GM12878 (cell line): Measurements from ENCODE around the gene NR3C1. TPM values are rescaled to one million over a fixed set of nuclear protein-coding genes. Genes with fewer than 3 reads are reported as not detected.

Experiments used
- ATAC-seq: fragments of 200-7000 bp; cut with Tn5 transposase; 3 replicates; pipeline ENCODE4 v1.9.1; 2020; ENCODE audit warnings: mild to moderate bottlenecking, moderate library complexity
- BruUV-seq: library from RNA; stranded (reverse); fragments of 400-500 nt; replicated peaks from 2 replicates; lab custom pipeline; 2021; lab: Mats Ljungman, UMichigan
- CTCF ChIA-PET: fragments of 300-600 bp; sonication (Branson Sonifier 250); formaldehyde crosslinking; extraction: SDS; loops from one replicate; lab custom pipeline; 2021; ENCODE audit warnings: inconsistent platforms; lab: Yijun Ruan, JAX
- POLR2A ChIA-PET: fragments of 350-600 bp; formaldehyde crosslinking; extraction: SDS; loops from one replicate; lab custom pipeline; 2021; ENCODE audit warnings: inconsistent platforms; lab: Charles Lee
- RAD21 ChIA-PET: fragments of 300-600 bp; sonication (Branson Sonifier 250); formaldehyde crosslinking; loops from one replicate; lab custom pipeline; 2023; ENCODE audit warnings: antibody characterized with exemption; ENCODE audit not compliant: unreplicated experiment; lab: Charles Lee
- SMC1A ChIA-PET: fragments of 300-600 bp; sonication (Branson Sonifier 250); formaldehyde crosslinking; loops from one replicate; lab custom pipeline; 2023; ENCODE audit not compliant: unreplicated experiment, uncharacterized antibody; lab: Charles Lee
- DNase-seq: peaks from one replicate; pipeline ENCODE4 v3.0.0-alpha.2; 2011; ENCODE audit warnings: low read depth, low spot score
- FAIRE-seq: peaks from 3 replicates; lab custom pipeline; 2011; peaks lifted over from hg19 to GRCh38; lab: Jason Lieb, UNC
- H2AFZ ChIP-seq: 2 replicates; pipeline ENCODE4 v1.6.0; 2011; ENCODE audit warnings: low read depth, low read length, control low read depth; ENCODE audit not compliant: control insufficient read depth
- H3K27ac ChIP-seq: 2 replicates; pipeline ENCODE4 v1.5.1; 2011; ENCODE audit warnings: control low read depth; ENCODE audit not compliant: control insufficient read depth, insufficient read depth
- H3K27me3 ChIP-seq, 2 experiments: replicated peaks in 1 of 2; 2 replicates each; pipeline versions ENCODE4 v1.6.0 to v1.6.1; 2011; ENCODE audit warnings: low read length in 1 of 2; ENCODE audit not compliant: control insufficient read depth in 2 of 2, insufficient read depth in 2 of 2
- H3K36me3 ChIP-seq, 2 experiments: 2 replicates each; pipeline ENCODE4 v1.5.1; 2011; ENCODE audit warnings: low read length in 1 of 2; ENCODE audit not compliant: control insufficient read depth in 2 of 2, insufficient read depth in 2 of 2
- H3K4me1 ChIP-seq: 2 replicates; pipeline ENCODE4 v1.6.1; 2011; ENCODE audit warnings: mild to moderate bottlenecking, low read length, moderate library complexity, mixed read lengths; ENCODE audit not compliant: control insufficient read depth, insufficient read depth
- H3K4me2 ChIP-seq: 2 replicates; pipeline ENCODE4 v1.6.0; 2011; ENCODE audit warnings: control low read depth; ENCODE audit not compliant: control insufficient read depth, insufficient read depth
- H3K4me3 ChIP-seq: fragments of 200-600 bp; sonication (generic); 2 replicates; pipeline ENCODE4 v1.5.1; 2016
- H3K79me2 ChIP-seq: 2 replicates; pipeline ENCODE4 v1.6.0; 2011; ENCODE audit warnings: low read length; ENCODE audit not compliant: control insufficient read depth, insufficient read depth
- H3K9ac ChIP-seq: 2 replicates; pipeline ENCODE4 v1.8.0; 2011; ENCODE audit warnings: low read length, control low read depth, mixed read lengths; ENCODE audit not compliant: control insufficient read depth, insufficient read depth
- H3K9me3 ChIP-seq: replicated peaks from 3 replicates; pipeline ENCODE4 v1.5.1; 2011; ENCODE audit warnings: mild to moderate bottlenecking, low read length; ENCODE audit not compliant: control insufficient read depth, insufficient read depth
- H4K20me1 ChIP-seq: 2 replicates; pipeline ENCODE4 v1.6.0; 2011; ENCODE audit not compliant: control insufficient read depth, insufficient read depth
- GABPA ChIP-seq: IDR thresholded peaks from 2 replicates; pipeline ENCODE4 v1.6.1; 2014; ENCODE audit warnings: antibody characterized with exemption, low read depth, mild to moderate bottlenecking, inconsistent platforms
- NR2C2 ChIP-seq: IDR thresholded peaks from 2 replicates; pipeline ENCODE4 v1.6.1; 2011; ENCODE audit warnings: borderline replicate concordance, low read depth; ENCODE audit not compliant: control insufficient read depth, insufficient read length
- PAX5 ChIP-seq: IDR thresholded peaks from 2 replicates; pipeline ENCODE4 v1.6.1; 2011; ENCODE audit warnings: low read depth, low read length, borderline replicate concordance
- STAT1 ChIP-seq: fragments of 450-650 bp; conservative IDR thresholded peaks from 2 replicates; pipeline ENCODE4 v1.6.1; 2014; ENCODE audit warnings: antibody characterized with exemption, mild to moderate bottlenecking
- WGBS: methylation state at CpG from one replicate; pipeline ENCODE4 v1.1.6; 2016; ENCODE audit warnings: low lambda C conversion rate; ENCODE audit not compliant: insufficient replicate concordance, insufficient coverage; ENCODE audit errors: missing lambda C conversion rate; 5-methylcytosine and 5-hydroxymethylcytosine counted together
- in situ Hi-C: fragments of 300-500 bp; cut with MboI; formaldehyde crosslinking; loops from 9 replicates; pipeline ENCODE4 v1.14.3; 2018; ENCODE audit warnings: mixed read lengths
- intact Hi-C: fragments of 100-400 bp; cut with micrococcal nuclease; formaldehyde crosslinking; loops from one replicate; pipeline ENCODE4 v1.14.2; 2022; ENCODE audit not compliant: unreplicated experiment
- polyA plus RNA-seq, 11 experiments: library from polyadenylated mRNA; depleted of rRNA in 4 of 11; unstranded in 6 of 11; stranded (reverse) in 5 of 11; fragments of >200 nt; fragmentation: Nextera tagmentation in 4 of 11; fragmentation: Illumina TruSeq in 1 of 11; extraction: Ambion mirVana in 4 of 11; extraction: Trizol in 1 of 11; gene quantifications; 1 replicate in 1 of 11; 2 replicates in 10 of 11; pipeline versions ENCODE4 v1.2.1 to v1.2.3, GENCODE V29; 2011 to 2016; ENCODE audit warnings: inconsistent platforms in 2 of 11, missing spikeins in 2 of 11, low read depth in 1 of 11
- total RNA-seq, 4 experiments: library from RNA; depleted of rRNA in 3 of 4; stranded (reverse); fragments of >200 nt in 3 of 4; fragmentation: Illumina TruSeq in 1 of 4; extraction: Trizol in 1 of 4; gene quantifications; 2 replicates each; pipeline versions ENCODE4 v1.2.1 to v1.2.3, GENCODE V29; 2013 to 2021

The NR3C1 gene
- total and polyA plus RNA-seq, 10 of the 15 experiments (the other 5 are each of a cell fraction or from before 2014, with no cell fraction given) = 49.7 to 141 (median 109) TPM

DNA sequence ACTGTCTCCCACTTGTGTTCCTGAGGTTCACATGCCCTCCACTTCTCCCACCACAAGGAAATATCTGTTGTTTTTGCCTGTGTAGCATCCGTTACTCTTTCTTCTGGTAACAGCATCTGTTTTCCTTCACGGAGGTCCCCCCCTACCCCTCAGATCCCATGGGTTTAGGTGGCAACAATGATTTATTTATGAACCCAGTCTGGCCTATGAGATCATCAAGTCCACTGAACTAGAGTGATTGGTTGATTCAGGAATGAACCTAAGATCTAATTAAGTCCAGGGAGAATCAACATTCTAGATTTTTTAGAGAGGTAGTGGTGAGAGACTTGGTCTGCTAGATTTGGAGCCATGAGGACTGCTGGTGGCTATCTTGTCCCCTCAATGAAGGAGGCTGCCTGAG is 166.8 kb downstream of the NR3C1 start:
- intact Hi-C loops = loop anchor here (10.0 kb wide), 1 partner anchor 728 kb away; no protein-coding TSS in a partner anchor
- FAIRE-seq (no peak), ATAC-seq (no peak), DNase-seq (no peak)
- Histone ChIP-seq H3K4me2 (no peak overlapping the region), H3K27me3 (no peaks in the 10 kb centered on the region), H3K27ac (no peak overlapping the region), H3K4me1 (peaks cover 3% of the 10 kb centered on the region), H3K36me3 (no peaks in the 10 kb centered on the region), H3K4me3 (no peak overlapping the region), H3K79me2 (no peaks in the 10 kb centered on the region), H2AFZ (no peak overlapping the region), H3K9me3 (peaks cover 5% of the 10 kb centered on the region; the same call in 2 of the 3 replicates), H3K9ac (no peak overlapping the region), H4K20me1 (no peaks in the 10 kb centered on the region)
- ChIA-PET RAD21 (no interaction called here), SMC1A (interaction anchor here (0.9 kb wide), 1 partner anchor 13 kb away, joined by 5 read pairs; no protein-coding TSS in a partner anchor), CTCF (no interaction called here), POLR2A (interaction anchor here (0.6 kb wide), 2 partner anchors 130 to 209 kb away, joined by 3 to 5 read pairs; no protein-coding TSS in a partner anchor)
- TF ChIP-seq GABPA (no peak), PAX5 (no peak), NR2C2 (no peak)
- BruUV-seq = no TSS peak
- WGBS = 48% methylated on average over 2 of the region's 2 CpGs
- in situ Hi-C loops = no loop called here

DNA sequence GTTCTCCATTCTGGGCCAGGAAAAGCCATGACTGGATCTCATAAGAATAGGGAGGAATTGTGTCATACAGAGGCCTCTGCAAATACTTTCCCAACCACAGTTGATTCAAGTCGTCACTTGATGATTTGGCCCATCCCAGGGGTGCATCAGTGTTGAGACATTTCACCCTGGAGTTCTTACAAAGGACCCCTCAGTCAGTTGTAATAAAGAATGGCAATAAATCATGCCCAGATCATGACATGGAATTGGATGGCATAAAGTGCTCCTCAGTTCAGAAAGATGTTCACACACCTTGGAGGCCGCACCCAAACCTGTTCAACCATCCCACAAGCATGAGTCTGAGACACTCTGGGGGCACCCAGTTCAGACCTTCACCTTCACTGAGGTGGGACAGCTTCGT is 168.1 kb downstream of the NR3C1 start:
- SMC1A ChIA-PET = interaction anchor here (7.3 to 19.2 kb wide), 3 partner anchors 15 to 26 kb away, joined by 60 to 423 read pairs (median 215); no protein-coding TSS in a partner anchor
- peaks cover 15% of the 10 kb centered on the region for H3K4me1 ChIP-seq
- no peak for DNase-seq
- POLR2A ChIA-PET = interaction anchor here (8.3 kb wide), 1 partner anchor 16 kb away, joined by 103 read pairs; no protein-coding TSS in a partner anchor
- TF ChIP-seq STAT1 = no peak
- TF ChIP-seq, all 136 proteins: peak for 0
- BruUV-seq = no TSS peak
- no peak overlapping the region for H3K9ac ChIP-seq
- no peak for FAIRE-seq
- H3K27me3 ChIP-seq = no peaks in the 10 kb centered on the region
- in situ Hi-C loops (no loop called here), intact Hi-C loops (loop anchor here (10.0 kb wide), 1 partner anchor 729 kb away; no protein-coding TSS in a partner anchor)
- CTCF ChIA-PET = no interaction called here
- H4K20me1 ChIP-seq = no peaks in the 10 kb centered on the region
- H3K9me3 ChIP-seq = peaks cover 5% of the 10 kb centered on the region; the same call in 2 of the 3 replicates
- no peak for ATAC-seq
- WGBS = 85% methylated on average over 3 of the region's 3 CpGs
- H3K4me2 ChIP-seq = no peak overlapping the region
- no peak overlapping the region for H3K4me3 ChIP-seq
- H3K27ac ChIP-seq = no peak overlapping the region
- RAD21 ChIA-PET = interaction anchor here (9.8 kb wide), 1 partner anchor 16 kb away, joined by 205 read pairs; no protein-coding TSS in a partner anchor
- peaks cover 1% of the 10 kb centered on the region; the same call in 1 of the 2 replicates for H3K79me2 ChIP-seq
- H3K36me3 ChIP-seq = no peaks in the 10 kb centered on the region
- no peak overlapping the region for H2AFZ ChIP-seq
